ENCODE measurements around the gene TMEM207. TPM values are rescaled to one million over a fixed set of nuclear protein-coding genes. Genes with fewer than 3 reads are reported as not detected.

The TMEM207 gene
- total and polyA plus RNA-seq, 4 experiments from 2014 or later, result not detected

DNA sequence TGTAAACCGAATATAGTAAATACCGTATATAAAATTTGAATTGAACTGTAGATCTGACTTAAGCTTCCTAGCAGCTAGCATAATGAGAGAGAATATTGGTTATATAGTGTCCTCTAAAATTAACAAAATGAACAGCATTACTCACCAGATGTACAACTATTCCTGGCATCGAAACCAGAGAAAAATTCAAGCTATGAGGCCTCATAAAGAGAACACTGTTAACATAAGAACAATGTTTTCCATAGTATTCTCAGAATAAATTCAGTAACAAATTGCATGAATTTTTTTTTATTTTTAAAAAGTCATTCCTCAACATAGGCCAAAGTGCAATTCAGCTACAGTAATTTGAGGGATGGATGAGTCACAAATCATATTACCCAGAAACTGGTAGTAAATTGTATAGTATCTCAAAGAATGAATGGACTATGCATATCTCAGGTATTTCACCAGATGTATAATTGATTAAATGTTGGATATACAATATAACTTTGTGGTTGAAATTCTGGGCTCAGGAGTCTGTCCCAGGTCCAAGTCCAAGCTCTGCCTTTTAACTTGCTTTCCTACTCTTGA is 5.0 kb downstream of the TMEM207 start:
- Mint-ChIP-seq H3K27ac (no peak overlapping the region), H3K4me3 (no peak overlapping the region), H3K27me3 (no peaks in the 10 kb centered on the region), H3K36me3 (no peaks in the 10 kb centered on the region), H3K9me3 (no peaks in the 10 kb centered on the region), H3K4me1 (peaks cover 10 to 17% (median 13%) of the 10 kb centered on the region in 4 donors)
- Histone ChIP-seq H3K36me3 (ENCODE audit: insufficient read depth, low read length) (no peaks in the 10 kb centered on the region), H3K27ac (ENCODE audit: low read depth, low read length) (no peak overlapping the region), H3K27me3 (ENCODE audit: insufficient read depth, low read length) (no peaks in the 10 kb centered on the region), H3K4me3 (ENCODE audit: low read length in 2 of 2) (no peak overlapping the region), H3K4me1 (ENCODE audit: insufficient read depth, low read length) (peaks cover 18% of the 10 kb centered on the region), H3K9me3 (ENCODE audit: control insufficient read depth in 1 of 2, low read length in 2 of 2) (no peaks in the 10 kb centered on the region)
- intact Hi-C loops (cut with micrococcal nuclease), result no loop called here
- POLR2A ChIA-PET (ENCODE audit: partially characterized antibody), result no interaction called here
- CTCF ChIA-PET (ENCODE audit: partially characterized antibody), result interaction anchor here (1.5 kb wide), 1 partner anchor 20 kb away, joined by 6 read pairs; no protein-coding TSS in a partner anchor
- no peak for DNase-seq

DNA sequence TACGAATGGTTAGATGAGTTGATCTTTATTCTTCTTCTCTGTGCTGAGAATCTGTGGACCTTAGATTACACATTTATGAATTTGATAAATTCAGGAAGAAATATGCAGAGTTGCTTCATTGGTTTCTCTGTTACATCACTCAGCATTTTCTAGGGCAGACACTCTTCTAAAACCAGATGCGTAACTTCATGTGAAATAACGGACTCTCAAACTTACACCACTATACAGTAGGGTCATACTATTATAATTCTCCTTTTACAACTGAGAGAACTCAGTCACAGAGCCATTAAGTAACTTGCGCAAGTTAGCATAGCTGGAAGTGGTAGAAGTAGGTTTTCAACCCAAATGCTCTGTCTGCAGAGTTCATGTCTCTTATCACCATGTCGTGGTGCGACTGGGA is 5.7 kb downstream of the TMEM207 start:
- peaks cover 0 to 2% (median 0%) of the 10 kb centered on the region in 8 donors for H3K9me3 Mint-ChIP-seq
- ChIA-PET POLR2A (ENCODE audit: partially characterized antibody) (no interaction called here), CTCF (ENCODE audit: partially characterized antibody) (interaction anchor here (1.5 kb wide), 1 partner anchor 20 kb away, joined by 6 read pairs; no protein-coding TSS in a partner anchor)
- no peaks in the 10 kb centered on the region for H3K27me3 Mint-ChIP-seq
- Histone ChIP-seq H3K36me3 (ENCODE audit: insufficient read depth, low read length) (no peaks in the 10 kb centered on the region), H3K4me1 (ENCODE audit: insufficient read depth, low read length) (peaks cover 18% of the 10 kb centered on the region), H3K27me3 (ENCODE audit: insufficient read depth, low read length) (no peaks in the 10 kb centered on the region), H3K27ac (ENCODE audit: low read depth, low read length) (no peak overlapping the region), H3K9me3 (ENCODE audit: control insufficient read depth in 1 of 2, low read length in 2 of 2) (no peaks in the 10 kb centered on the region), H3K4me3 (ENCODE audit: low read length in 2 of 2) (no peak overlapping the region)
- H3K27ac Mint-ChIP-seq, result no peak overlapping the region
- no peak for DNase-seq
- H3K4me3 Mint-ChIP-seq, result no peak overlapping the region
- intact Hi-C loops (cut with micrococcal nuclease), result no loop called here
- no peaks in the 10 kb centered on the region for H3K36me3 Mint-ChIP-seq
- peaks cover 10 to 17% (median 13%) of the 10 kb centered on the region in 4 donors for H3K4me1 Mint-ChIP-seq

DNA sequence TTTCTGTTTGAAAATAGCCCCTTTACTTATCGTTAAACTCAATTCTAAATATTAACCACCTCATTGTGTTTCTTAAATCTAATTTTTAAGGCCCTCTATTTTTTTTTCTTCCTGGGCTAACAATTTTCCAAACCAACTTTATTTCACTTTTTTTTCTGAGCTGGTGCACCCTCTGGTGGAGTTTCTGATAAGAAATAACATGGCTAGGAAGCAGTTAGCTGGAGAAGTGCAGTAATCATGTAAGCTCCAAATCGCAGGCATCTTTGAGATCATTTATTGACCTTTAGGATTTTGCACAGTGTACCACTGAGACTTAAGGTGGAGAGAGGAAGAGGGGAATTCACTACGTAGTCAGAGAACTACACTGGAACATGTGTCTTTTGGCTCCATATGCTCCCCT is 6.4 kb downstream of the TMEM207 start:
- H3K9me3 ChIP-seq (ENCODE audit: control insufficient read depth in 1 of 2, low read length in 2 of 2), result no peaks in the 10 kb centered on the region
- no peak overlapping the region for H3K4me3 ChIP-seq (ENCODE audit: low read length in 2 of 2)
- no peak overlapping the region for H3K4me3 Mint-ChIP-seq
- no peaks in the 10 kb centered on the region for H3K27me3 Mint-ChIP-seq
- H3K27me3 ChIP-seq (ENCODE audit: insufficient read depth, low read length), result no peaks in the 10 kb centered on the region
- no peaks in the 10 kb centered on the region for H3K36me3 Mint-ChIP-seq
- DNase-seq, result no peak
- H3K9me3 Mint-ChIP-seq, result peaks cover 0 to 2% (median 0%) of the 10 kb centered on the region in 8 donors
- no peak overlapping the region for H3K27ac Mint-ChIP-seq
- no peaks in the 10 kb centered on the region for H3K36me3 ChIP-seq (ENCODE audit: insufficient read depth, low read length)
- POLR2A ChIA-PET (ENCODE audit: partially characterized antibody), result interaction anchor here (1.0 kb wide), 1 partner anchor 70 kb away, joined by 3 read pairs; no protein-coding TSS in a partner anchor
- H3K4me1 ChIP-seq (ENCODE audit: insufficient read depth, low read length), result peaks cover 18% of the 10 kb centered on the region
- no peak overlapping the region for H3K27ac ChIP-seq (ENCODE audit: low read depth, low read length)
- CTCF ChIA-PET (ENCODE audit: partially characterized antibody), result interaction anchor here (0.6 kb wide), 1 partner anchor 9 kb away, joined by 3 read pairs; no protein-coding TSS in a partner anchor
- H3K4me1 Mint-ChIP-seq, result peaks cover 10 to 17% (median 12%) of the 10 kb centered on the region in 4 donors
- intact Hi-C loops (cut with micrococcal nuclease), result no loop called here

DNA sequence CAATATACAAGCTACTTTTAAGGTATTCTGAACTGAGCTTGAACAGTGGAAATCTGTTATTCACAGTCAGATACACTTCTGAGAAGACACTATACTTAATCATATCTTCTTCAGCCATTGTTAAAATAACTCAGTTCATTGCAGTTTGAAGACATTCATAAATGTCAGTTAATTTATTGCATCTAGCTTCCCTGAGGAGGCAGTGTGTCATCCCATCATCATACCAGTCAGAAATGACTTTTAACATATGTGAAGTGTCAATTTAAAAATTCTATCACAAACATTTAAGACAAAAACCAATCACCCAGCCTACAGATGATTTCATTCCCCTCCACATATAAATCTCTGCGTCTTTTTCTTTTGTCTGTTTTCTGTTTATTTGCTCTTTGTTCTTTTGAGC is 7.5 kb downstream of the TMEM207 start:
- ChIA-PET POLR2A (ENCODE audit: partially characterized antibody) (no interaction called here), CTCF (ENCODE audit: partially characterized antibody) (no interaction called here)
- Histone ChIP-seq H3K4me3 (ENCODE audit: low read length in 2 of 2) (no peak overlapping the region), H3K4me1 (ENCODE audit: insufficient read depth, low read length) (peaks cover 16% of the 10 kb centered on the region), H3K9me3 (ENCODE audit: control insufficient read depth in 1 of 2, low read length in 2 of 2) (no peaks in the 10 kb centered on the region), H3K36me3 (ENCODE audit: insufficient read depth, low read length) (no peaks in the 10 kb centered on the region), H3K27me3 (ENCODE audit: insufficient read depth, low read length) (no peaks in the 10 kb centered on the region), H3K27ac (ENCODE audit: low read depth, low read length) (no peak overlapping the region)
- no peak overlapping the region for H3K4me3 Mint-ChIP-seq
- H3K27ac Mint-ChIP-seq, result no peak overlapping the region
- H3K9me3 Mint-ChIP-seq, result peaks cover 0 to 2% (median 0%) of the 10 kb centered on the region in 8 donors
- no peak for DNase-seq
- H3K4me1 Mint-ChIP-seq, result peaks cover 10 to 14% (median 12%) of the 10 kb centered on the region in 4 donors
- intact Hi-C loops (cut with micrococcal nuclease), result no loop called here
- H3K36me3 Mint-ChIP-seq, result no peaks in the 10 kb centered on the region
- H3K27me3 Mint-ChIP-seq, result peaks cover 0 to under 1% of the 10 kb centered on the region in 2 donors

DNA sequence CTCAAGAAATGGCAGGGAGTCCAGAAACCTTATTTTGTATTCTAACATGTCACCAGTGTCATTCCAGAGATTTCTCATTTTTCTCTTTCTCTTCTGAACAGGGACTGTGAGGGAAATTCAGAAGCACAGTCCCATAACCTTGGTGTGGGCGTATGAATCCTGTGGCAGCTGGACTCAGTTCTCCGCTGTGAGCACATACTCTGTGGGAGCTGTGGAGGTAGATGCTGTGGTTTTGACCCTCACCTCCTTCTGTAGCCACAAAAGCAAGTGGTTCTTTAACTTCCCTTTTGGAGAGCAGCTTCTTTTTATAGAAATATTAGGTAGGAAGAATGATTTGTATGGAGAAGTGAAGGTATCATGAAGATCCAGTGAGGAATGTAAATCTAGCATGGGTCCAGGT is 13.4 kb downstream of the TMEM207 start:
- H3K27me3 ChIP-seq (ENCODE audit: insufficient read depth, low read length), result no peaks in the 10 kb centered on the region
- no peak overlapping the region for H3K27ac Mint-ChIP-seq
- H3K27ac ChIP-seq (ENCODE audit: low read depth, low read length), result no peak overlapping the region
- no peaks in the 10 kb centered on the region for H3K4me1 Mint-ChIP-seq
- no peak overlapping the region for H3K4me3 ChIP-seq (ENCODE audit: low read length in 2 of 2)
- no peaks in the 10 kb centered on the region for H3K36me3 Mint-ChIP-seq
- POLR2A ChIA-PET (ENCODE audit: partially characterized antibody), result no interaction called here
- no peak overlapping the region for H3K4me3 Mint-ChIP-seq
- peaks cover 7 to 19% of the 10 kb centered on the region in 2 donors for H3K27me3 Mint-ChIP-seq
- intact Hi-C loops (cut with micrococcal nuclease), result no loop called here
- no peaks in the 10 kb centered on the region for H3K4me1 ChIP-seq (ENCODE audit: insufficient read depth, low read length)
- DNase-seq, result no peak
- H3K9me3 Mint-ChIP-seq, result peaks cover 0 to 4% (median under 1%) of the 10 kb centered on the region in 8 donors
- CTCF ChIA-PET (ENCODE audit: partially characterized antibody), result no interaction called here
- no peaks in the 10 kb centered on the region for H3K9me3 ChIP-seq (ENCODE audit: control insufficient read depth in 1 of 2, low read length in 2 of 2)
- no peaks in the 10 kb centered on the region for H3K36me3 ChIP-seq (ENCODE audit: insufficient read depth, low read length)

DNA sequence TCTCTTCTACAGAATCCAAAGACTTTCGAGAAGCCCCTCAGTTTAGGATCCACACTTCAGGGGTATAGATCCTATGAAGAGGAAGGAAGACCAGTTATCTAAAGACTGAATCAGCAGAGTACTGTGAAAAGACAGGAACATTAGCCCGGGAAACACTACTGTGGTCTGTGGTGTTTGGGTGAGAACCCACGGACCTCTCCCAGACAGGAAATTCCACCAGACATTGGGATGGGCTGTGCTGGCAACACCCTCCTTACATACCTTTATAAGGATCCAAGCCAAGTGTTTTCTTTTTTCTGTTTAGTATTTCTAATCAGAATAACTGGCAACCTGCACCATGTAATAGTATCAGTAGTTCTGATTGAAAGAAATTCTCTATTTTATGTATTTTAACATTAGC is 14.1 kb downstream of the TMEM207 start:
- H3K4me3 Mint-ChIP-seq, result no peak overlapping the region
- CTCF ChIA-PET (ENCODE audit: partially characterized antibody), result no interaction called here

DNA sequence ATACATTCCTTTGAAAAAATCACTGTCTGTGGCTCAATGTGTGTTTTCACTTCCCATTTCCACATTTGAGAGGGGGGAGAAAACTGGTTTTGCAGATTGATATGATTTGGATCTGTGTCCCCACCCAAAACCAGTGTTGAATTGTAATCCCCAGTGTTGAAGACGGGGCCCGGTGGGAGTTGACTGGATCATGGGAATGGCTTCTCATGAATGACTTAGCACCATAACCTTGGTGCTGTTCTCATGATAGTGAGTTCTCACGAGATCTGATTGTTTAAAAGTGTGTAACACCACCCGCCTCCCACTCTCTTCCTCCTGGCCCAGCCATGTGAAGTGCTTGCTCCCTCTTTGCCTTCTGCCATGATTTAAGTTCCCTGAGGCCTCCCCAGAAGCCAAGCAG is 16.1 kb downstream of the TMEM207 start:
- DNase-seq, result no peak
- Mint-ChIP-seq H3K36me3 (no peaks in the 10 kb centered on the region), H3K27ac (no peak overlapping the region), H3K4me3 (no peak overlapping the region), H3K27me3 (peaks cover 7 to 19% of the 10 kb centered on the region in 2 donors), H3K4me1 (no peaks in the 10 kb centered on the region), H3K9me3 (peaks cover 0 to 3% (median under 1%) of the 10 kb centered on the region in 8 donors)
- no peak overlapping the region for H3K4me3 ChIP-seq (ENCODE audit: low read length in 2 of 2)
- no peaks in the 10 kb centered on the region for H3K4me1 ChIP-seq (ENCODE audit: insufficient read depth, low read length)
- no peaks in the 10 kb centered on the region for H3K27me3 ChIP-seq (ENCODE audit: insufficient read depth, low read length)
- no peaks in the 10 kb centered on the region for H3K9me3 ChIP-seq (ENCODE audit: control insufficient read depth in 1 of 2, low read length in 2 of 2)
- H3K36me3 ChIP-seq (ENCODE audit: insufficient read depth, low read length), result no peaks in the 10 kb centered on the region
- ChIA-PET CTCF (ENCODE audit: partially characterized antibody) (no interaction called here), POLR2A (ENCODE audit: partially characterized antibody) (no interaction called here)
- H3K27ac ChIP-seq (ENCODE audit: low read depth, low read length), result no peak overlapping the region
- intact Hi-C loops (cut with micrococcal nuclease), result no loop called here

More for the DNA sequence above, 14.1 kb downstream of the TMEM207 start:
- H3K4me1 ChIP-seq (ENCODE audit: insufficient read depth, low read length), result no peaks in the 10 kb centered on the region
- no peak overlapping the region for H3K27ac Mint-ChIP-seq
- POLR2A ChIA-PET (ENCODE audit: partially characterized antibody), result no interaction called here
- peaks cover 7 to 19% of the 10 kb centered on the region in 2 donors for H3K27me3 Mint-ChIP-seq
- H3K9me3 Mint-ChIP-seq, result peaks cover 0 to 4% (median under 1%) of the 10 kb centered on the region in 8 donors
- H3K36me3 ChIP-seq (ENCODE audit: insufficient read depth, low read length), result no peaks in the 10 kb centered on the region
- intact Hi-C loops (cut with micrococcal nuclease), result no loop called here
- no peak for DNase-seq
- H3K27ac ChIP-seq (ENCODE audit: low read depth, low read length), result no peak overlapping the region
- H3K27me3 ChIP-seq (ENCODE audit: insufficient read depth, low read length), result no peaks in the 10 kb centered on the region
- no peaks in the 10 kb centered on the region for H3K9me3 ChIP-seq (ENCODE audit: control insufficient read depth in 1 of 2, low read length in 2 of 2)
- no peaks in the 10 kb centered on the region for H3K4me1 Mint-ChIP-seq
- no peak overlapping the region for H3K4me3 ChIP-seq (ENCODE audit: low read length in 2 of 2)
- H3K36me3 Mint-ChIP-seq, result no peaks in the 10 kb centered on the region
